Endodermal cell (in vitro differentiated cells): ENCODE results near the gene NCAPG2. TPM values are rescaled to one million over a fixed set of nuclear protein-coding genes. Genes with fewer than 3 reads are reported as not detected.

Experiments
- DNase-seq: peaks from one replicate; pipeline ENCODE4 v3.0.0-alpha.2; 2017
- H3K27ac ChIP-seq: 2 replicates; pipeline ENCODE4 v1.5.1; 2013; ENCODE audit warnings: mild to moderate bottlenecking, low read depth, low read length, moderate library complexity
- H3K27me3 ChIP-seq: 2 replicates; pipeline ENCODE4 v1.6.1; 2013; ENCODE audit warnings: mild to moderate bottlenecking, low read length, moderate library complexity; ENCODE audit not compliant: insufficient read depth, control insufficient read depth, poor library complexity, severe bottlenecking
- H3K36me3 ChIP-seq: 2 replicates; pipeline ENCODE4 v1.7.0; 2013; ENCODE audit warnings: mild to moderate bottlenecking, low read length, moderate library complexity; ENCODE audit not compliant: control insufficient read depth, insufficient read depth
- H3K4me1 ChIP-seq: one replicate; pipeline ENCODE4 v1.7.0; 2013; ENCODE audit warnings: low read length; ENCODE audit not compliant: control insufficient read depth, insufficient read depth
- H3K4me3 ChIP-seq: 2 replicates; pipeline ENCODE4 v1.5.1; 2013; ENCODE audit warnings: mild to moderate bottlenecking, low read length, moderate library complexity
- H3K9ac ChIP-seq: 2 replicates; pipeline ENCODE4 v1.6.1; 2013; ENCODE audit warnings: mild to moderate bottlenecking, low read length, moderate library complexity; ENCODE audit not compliant: poor library complexity, severe bottlenecking; ENCODE audit errors: extremely low read depth
- H3K9me3 ChIP-seq: 2 replicates; pipeline ENCODE4 v1.6.1; 2013; ENCODE audit warnings: mild to moderate bottlenecking, low read length, moderate library complexity; ENCODE audit not compliant: control insufficient read depth
- H3K27ac Mint-ChIP-seq: 2 replicates; pipeline ENCODE4 v1.8.0; 2020; ENCODE audit warnings: mixed read lengths
- H3K27me3 Mint-ChIP-seq: 2 replicates; pipeline ENCODE4 v1.8.0; 2021; ENCODE audit warnings: mild to moderate bottlenecking, mixed read lengths; ENCODE audit not compliant: insufficient read depth
- H3K36me3 Mint-ChIP-seq: 2 replicates; pipeline ENCODE4 v1.8.0; 2020; ENCODE audit warnings: low read depth, mixed read lengths
- H3K4me1 Mint-ChIP-seq: 2 replicates; pipeline ENCODE4 v1.8.0; 2020; ENCODE audit warnings: mixed read lengths
- H3K4me3 Mint-ChIP-seq: 2 replicates; pipeline ENCODE4 v1.8.0; 2020; ENCODE audit warnings: mild to moderate bottlenecking, moderate library complexity, mixed read lengths
- H3K9me3 Mint-ChIP-seq: 2 replicates; pipeline ENCODE4 v1.8.0; 2020; ENCODE audit warnings: mild to moderate bottlenecking, mixed read lengths
- CTCF ChIP-seq: fragments of 200-600 bp; sonication (generic); conservative IDR thresholded peaks from 2 replicates; pipeline ENCODE4 v1.5.0; 2021; ENCODE audit warnings: antibody characterized with exemption, mild to moderate bottlenecking
- WGBS, 2 experiments: methylation state at CpG; one replicate each; pipeline versions ENCODE4 v1.1.5 to v1.1.7; 2013; ENCODE audit warnings: missing lambda C conversion rate in 2 of 2, mixed read lengths in 1 of 2; ENCODE audit not compliant: insufficient coverage in 1 of 2, insufficient read length in 1 of 2; 5-methylcytosine and 5-hydroxymethylcytosine counted together
- microRNA-seq: library from miRNA; unstranded; fragments of <30 nt; microRNA quantifications from one replicate; pipeline ENCODE4 v1.2.0, GENCODE V29; 2020; ENCODE audit warnings: borderline microRNAs expressed
- total RNA-seq, 2 donors: library from RNA; stranded (reverse); fragmentation: NEBNext Ultra II Directional in 1 of 2; extraction: Animal tissue kit (Norgen Biotek cat#: 25700) in 1 of 2; gene quantifications; 2 replicates in 1 of 2; 3 replicates in 1 of 2; pipeline ENCODE4 v1.2.1, GENCODE V29; 2021

NCAPG2 gene
- total RNA-seq, 2 donors from 2014 or later: 58.7 to 77.1 TPM

DNA sequence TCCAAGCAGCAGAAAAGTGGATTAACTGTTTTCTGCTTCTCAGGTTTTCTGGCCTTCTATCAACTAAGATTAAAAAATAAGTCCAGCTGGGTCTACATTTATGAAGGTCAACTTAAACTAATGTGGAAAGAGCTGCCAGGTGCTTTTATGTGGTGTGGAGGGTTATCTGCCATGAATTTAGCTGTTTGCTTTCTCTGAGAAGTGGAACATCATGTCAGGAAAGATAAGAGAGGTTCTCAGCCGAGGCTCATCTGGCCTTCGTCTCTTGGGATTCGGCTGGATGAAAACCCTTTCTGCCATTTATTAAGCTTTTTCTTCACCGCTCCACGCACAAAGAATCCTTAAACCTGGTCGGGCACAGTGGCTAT, 122.5 kb downstream of the NCAPG2 start:
- no peak for TF ChIP-seq CTCF
- H3K4me1 Mint-ChIP-seq: no peaks in the 10 kb centered on the region
- H3K36me3 ChIP-seq: no peaks in the 10 kb centered on the region

DNA sequence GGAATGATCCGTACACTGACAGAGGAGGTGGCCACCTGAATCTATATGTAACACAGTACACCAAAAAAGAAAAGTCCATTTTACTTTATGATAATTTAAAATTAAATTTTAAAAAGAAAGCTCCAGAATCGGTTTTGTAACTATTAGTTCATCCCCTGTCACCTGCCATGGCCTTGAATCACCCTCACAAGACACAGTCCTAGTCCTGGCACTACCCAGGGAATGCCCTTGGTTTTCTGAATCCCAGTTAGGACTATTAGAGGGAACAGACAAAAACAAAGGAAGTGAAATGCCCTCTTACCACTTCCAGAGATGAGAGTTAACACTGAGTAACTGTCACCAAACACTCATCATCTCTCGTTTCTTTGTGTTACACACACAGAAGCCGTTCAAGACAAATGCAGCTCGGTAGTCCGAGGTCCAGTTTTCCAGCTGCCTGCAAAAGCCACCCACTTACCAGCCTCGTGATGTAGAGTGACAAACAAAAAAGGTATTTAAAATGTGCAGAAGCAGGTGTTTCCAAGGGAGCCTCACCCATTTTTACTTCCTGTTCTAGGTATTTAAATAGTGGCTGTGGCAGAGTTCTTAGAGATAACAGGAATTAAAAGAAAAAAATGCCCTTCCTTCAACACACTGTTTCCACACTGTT, 123.0 kb downstream of the NCAPG2 start:
- DNase-seq: no peak
- no peak overlapping the region for H3K4me3 Mint-ChIP-seq
- Histone ChIP-seq H3K27me3 (no peaks in the 10 kb centered on the region), H3K27ac (no peak overlapping the region), H3K4me3 (no peak overlapping the region), H3K9ac (no peak overlapping the region), H3K36me3 (no peaks in the 10 kb centered on the region), H3K4me1 (no peaks in the 10 kb centered on the region), H3K9me3 (peaks cover 67% of the 10 kb centered on the region)
- H3K4me1 Mint-ChIP-seq: no peaks in the 10 kb centered on the region
- H3K36me3 Mint-ChIP-seq: no peaks in the 10 kb centered on the region
- H3K9me3 Mint-ChIP-seq: peaks cover 22% of the 10 kb centered on the region
- WGBS, 2 experiments: 66 to 72% methylated on average over 4 to 7 of the region's 7 CpGs
- H3K27me3 Mint-ChIP-seq: peaks cover 37% of the 10 kb centered on the region
- no peak for TF ChIP-seq CTCF
- no peak overlapping the region for H3K27ac Mint-ChIP-seq

More for the DNA sequence above, 122.5 kb downstream of the NCAPG2 start:
- H3K27me3 ChIP-seq: no peaks in the 10 kb centered on the region
- 65 to 90% methylated on average over 6 of the region's 6 CpGs for WGBS, 2 experiments
- no peak overlapping the region for H3K4me3 Mint-ChIP-seq
- no peaks in the 10 kb centered on the region for H3K36me3 Mint-ChIP-seq
- no peak for DNase-seq
- peaks cover 67% of the 10 kb centered on the region for H3K9me3 ChIP-seq
- no peaks in the 10 kb centered on the region for H3K4me1 ChIP-seq
- H3K27ac ChIP-seq: no peak overlapping the region
- H3K27me3 Mint-ChIP-seq: peaks cover 37% of the 10 kb centered on the region
- H3K9me3 Mint-ChIP-seq: peaks cover 22% of the 10 kb centered on the region
- no peak overlapping the region for H3K4me3 ChIP-seq
- H3K9ac ChIP-seq: no peak overlapping the region
- H3K27ac Mint-ChIP-seq: no peak overlapping the region

Small RNA genes within 50 kb of the gene (microRNA-seq; reads per million reads assigned to microRNA genes)
- not detected for gene MIR5707

Other genes with a start within 250 kb of the NCAPG2 start
- gene PTPRN2, start 117.0 kb downstream of the NCAPG2 start, total RNA-seq: 1 to 10 TPM in 1 of 2 donors, under 1 TPM in 1; 0.69 to 1.2 TPM
- gene ESYT2, start 124.7 kb upstream of the NCAPG2 start, total RNA-seq: 10 to 100 TPM; 30.7 to 36.9 TPM
- 10 to 100 TPM; 18.5 to 24.2 TPM for gene DYNC2I1, start 151.8 kb upstream of the NCAPG2 start, total RNA-seq